Neutrophil (primary cell): ENCODE data around the gene XIRP1.
"Not testable (repeated sequence)": the region's sequence is repeated elsewhere in the genome, so short reads cannot be mapped to it uniquely, and the experiment has no call there.

Experiments used
- H3K27ac ChIP-seq: fragments of 200-600 bp; sonication (generic); 2 replicates; pipeline ENCODE4 v1.5.1; 2016; ENCODE audit warnings: mild to moderate bottlenecking, moderate library complexity
- H3K27me3 ChIP-seq: fragments of 200-600 bp; sonication (generic); 2 replicates; pipeline ENCODE4 v1.6.0; 2016; ENCODE audit warnings: mild to moderate bottlenecking
- H3K36me3 ChIP-seq: fragments of 200-600 bp; sonication (generic); 2 replicates; pipeline ENCODE4 v1.5.1; 2017
- H3K4me1 ChIP-seq, 2 experiments: fragments of 200-600 bp in 1 of 2; sonication (generic) in 1 of 2; 1 replicate in 1 of 2; 2 replicates in 1 of 2; pipeline versions ENCODE4 v1.5.1 to v1.6.1; 2013 to 2016; ENCODE audit warnings: low read depth in 1 of 2, low read length in 1 of 2, mild to moderate bottlenecking in 1 of 2, moderate library complexity in 1 of 2; ENCODE audit not compliant: control insufficient read depth in 1 of 2, insufficient read depth in 1 of 2
- H3K4me3 ChIP-seq, 2 experiments: fragments of 200-600 bp in 1 of 2; sonication (generic) in 1 of 2; 1 replicate in 1 of 2; 2 replicates in 1 of 2; pipeline ENCODE4 v1.5.1; 2013 to 2016; ENCODE audit warnings: low read depth in 1 of 2, low read length in 1 of 2, mild to moderate bottlenecking in 1 of 2, moderate library complexity in 1 of 2
- H3K9me3 ChIP-seq: fragments of 200-600 bp; sonication (generic); 2 replicates; pipeline ENCODE4 v1.5.1; 2016
- CTCF ChIP-seq: fragments of 200-600 bp; sonication (generic); IDR thresholded peaks from 2 replicates; pipeline ENCODE4 v1.5.1; 2016; ENCODE audit warnings: antibody characterized with exemption

XIRP1 gene

GRCh38 chr3:39230453-39230852 is 38.1 kb upstream of the XIRP1 start:
- no peaks in the 10 kb centered on the region for H3K36me3 ChIP-seq
- H3K9me3 ChIP-seq = no peaks in the 10 kb centered on the region
- no peak overlapping the region for H3K27ac ChIP-seq
- no peaks in the 10 kb centered on the region for H3K27me3 ChIP-seq
- H3K4me1 ChIP-seq = no peaks in the 10 kb centered on the region
- no peak overlapping the region for H3K4me3 ChIP-seq
- no peak for TF ChIP-seq CTCF

- Histone ChIP-seq H3K4me3 (no peak overlapping the region), H3K27ac (no peak overlapping the region), H3K27me3 (no peaks in the 10 kb centered on the region), H3K9me3 (no peaks in the 10 kb centered on the region), H3K4me1 (no peaks in the 10 kb centered on the region), H3K36me3 (no peaks in the 10 kb centered on the region)
- TF ChIP-seq CTCF = no peak
These were observed 36.1 kb upstream of the XIRP1 start for GRCh38 chr3:39228496-39228895.

- not testable (repeated sequence) for H3K9me3 ChIP-seq, H3K27ac ChIP-seq, H3K4me3 ChIP-seq, H3K4me1 ChIP-seq, H3K36me3 ChIP-seq, H3K27me3 ChIP-seq
These were observed 35.2 kb upstream of the XIRP1 start for GRCh38 chr3:39227596-39227995.

- Histone ChIP-seq H3K9me3 (no peaks in the 10 kb centered on the region), H3K4me1 (no peaks in the 10 kb centered on the region), H3K27me3 (no peaks in the 10 kb centered on the region), H3K4me3 (no peak overlapping the region), H3K36me3 (no peaks in the 10 kb centered on the region), H3K27ac (no peak overlapping the region)
- no peak for TF ChIP-seq CTCF
These were observed 33.8 kb upstream of the XIRP1 start for GRCh38 chr3:39226106-39226741.

GRCh38 chr3:39224288-39224687 is 31.9 kb upstream of the XIRP1 start:
- no peaks in the 10 kb centered on the region for H3K27me3 ChIP-seq
- H3K9me3 ChIP-seq = no peaks in the 10 kb centered on the region
- H3K4me1 ChIP-seq = no peaks in the 10 kb centered on the region
- H3K27ac ChIP-seq = no peak overlapping the region
- H3K36me3 ChIP-seq = no peaks in the 10 kb centered on the region
- TF ChIP-seq CTCF = no peak
- H3K4me3 ChIP-seq = no peak overlapping the region

- no peaks in the 10 kb centered on the region for H3K4me1 ChIP-seq
These were observed 30.5 kb upstream of the XIRP1 start for GRCh38 chr3:39222939-39223338.

More at GRCh38 chr3:39222939-39223338, 30.5 kb upstream of the XIRP1 start:
- TF ChIP-seq CTCF = no peak
- H3K36me3 ChIP-seq = no peaks in the 10 kb centered on the region
- H3K9me3 ChIP-seq = no peaks in the 10 kb centered on the region
- no peak overlapping the region for H3K27ac ChIP-seq
- H3K4me3 ChIP-seq = no peak overlapping the region
- H3K27me3 ChIP-seq = no peaks in the 10 kb centered on the region
